Jurkat, Clone E6-1 (cell line): ENCODE results near the gene SHANK2. TPM values are rescaled to one million over a fixed set of nuclear protein-coding genes. Genes with fewer than 3 reads are reported as not detected.

Experiments
- DNase-seq: peaks from one replicate; pipeline ENCODE4 v3.0.0-alpha.2; 2011; ENCODE audit warnings: low read depth, low spot score
- H3K4me3 ChIP-seq: 2 replicates; pipeline ENCODE4 v1.5.1; 2011; ENCODE audit warnings: mild to moderate bottlenecking, low read length, control low read depth, moderate library complexity
- polyA plus RNA-seq: library from polyadenylated mRNA; unstranded; fragments of >200 nt; gene quantifications from one replicate; pipeline ENCODE4 v1.2.1, GENCODE V29; 2012; ENCODE audit warnings: missing spikeins; ENCODE audit not compliant: insufficient read length, insufficient read depth

Gene SHANK2
- not detected for polyA plus RNA-seq

DNA sequence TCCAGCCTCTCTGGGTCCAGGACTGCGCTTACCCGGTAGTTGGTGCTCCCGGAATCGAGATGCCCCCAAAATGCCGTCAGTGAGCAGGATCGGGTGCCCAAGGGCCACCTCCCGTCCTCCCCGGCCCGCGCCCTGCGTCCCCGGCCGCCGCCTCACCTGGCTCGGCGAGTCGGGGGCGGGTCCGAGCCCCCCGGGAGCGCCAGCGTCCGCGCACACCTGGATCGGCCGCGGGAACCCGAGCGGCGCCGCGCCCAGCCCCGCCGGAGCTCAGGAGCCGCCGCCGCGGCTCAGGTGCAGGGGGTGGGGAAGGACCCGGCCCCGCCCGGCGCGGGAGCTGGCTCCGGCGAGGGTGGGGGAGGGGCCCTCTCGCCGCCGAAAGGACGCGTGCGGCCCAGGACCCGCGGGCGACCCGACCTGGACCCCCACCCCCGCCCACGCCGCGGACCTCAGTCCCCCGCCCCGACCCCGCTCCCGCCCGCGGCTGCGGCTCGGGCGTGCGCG is at the start of gene SHANK2:
SHANK2 (minus strand) TSS at position 309 of the 501 bp plus-strand sequence. CDS start 105,251 bp downstream, outside the sequence.
- DNase-seq = no peak
- no peak within 1 kb of the TSS for H3K4me3 ChIP-seq

- H3K4me3 ChIP-seq = no peak overlapping the region
Observed at GRCh38 chr11:71301858-71302533, 49.6 kb upstream of the SHANK2 start.

DNA sequence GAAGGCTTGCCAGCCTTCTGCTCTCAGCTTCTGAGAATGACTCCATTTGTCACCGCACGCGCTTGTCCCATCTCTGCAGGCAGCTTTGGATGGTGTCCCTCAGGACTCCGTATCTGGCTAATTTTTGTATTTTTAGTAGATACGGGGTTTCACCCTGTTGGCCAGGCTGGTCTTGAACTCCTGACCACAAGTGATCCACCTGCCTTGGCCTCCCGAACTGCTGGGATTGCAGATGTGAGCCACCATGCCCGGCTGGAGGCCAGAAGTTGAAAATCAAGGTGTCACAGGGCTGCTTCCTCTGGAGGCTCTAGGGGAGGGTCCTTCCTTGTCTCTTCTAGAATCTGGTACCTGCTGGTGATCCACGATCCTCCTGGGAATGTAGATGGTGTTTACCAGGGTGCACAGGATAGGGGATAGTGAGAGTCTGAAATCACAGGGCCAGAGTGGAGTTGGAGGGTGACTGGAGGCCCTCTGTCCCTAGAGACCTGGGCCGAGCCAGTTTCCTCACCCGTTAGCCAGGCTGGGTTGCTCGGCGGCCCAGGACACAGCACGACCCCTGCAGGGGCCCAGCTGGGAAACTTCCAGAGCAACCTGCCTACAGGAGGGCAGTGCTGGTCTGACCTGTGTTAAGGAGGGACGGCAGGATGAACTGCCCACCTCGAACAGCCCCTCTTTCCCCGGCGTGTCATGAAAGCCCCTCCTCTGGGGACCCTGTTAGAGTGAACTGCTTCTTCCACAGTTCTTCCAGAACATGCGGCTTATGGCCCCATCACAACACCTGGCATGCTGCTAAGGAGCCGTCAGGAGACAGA is 48.9 kb upstream of the SHANK2 start:
- no peak overlapping the region for H3K4me3 ChIP-seq
- DNase-seq = no peak

More at GRCh38 chr11:71301858-71302533, 49.6 kb upstream of the SHANK2 start:
- no peak for DNase-seq

- no peak for DNase-seq
- no peak overlapping the region for H3K4me3 ChIP-seq
Observed at GRCh38 chr11:71300187-71300586, 47.8 kb upstream of the SHANK2 start.

DNA sequence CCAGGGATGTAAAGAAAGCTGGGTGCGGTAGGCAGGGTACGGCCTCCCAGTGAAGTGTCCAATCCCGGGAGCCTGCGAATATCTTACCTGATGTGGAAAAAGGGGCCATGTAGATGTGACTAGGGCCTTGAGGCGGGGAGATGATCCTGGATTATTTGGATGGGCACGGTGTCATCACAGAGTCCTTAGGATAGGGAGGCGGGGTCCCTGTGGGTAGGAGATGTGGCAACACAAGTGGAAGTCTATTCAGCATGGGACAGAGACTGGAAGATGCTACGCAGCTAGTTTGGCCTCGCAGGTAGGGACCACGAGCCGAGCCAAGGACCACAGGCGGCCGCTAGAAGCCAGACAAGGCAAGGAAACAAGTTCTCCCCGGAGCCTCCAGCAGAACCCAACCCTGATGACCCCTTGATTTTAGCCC is 46.4 kb upstream of the SHANK2 start:
- DNase-seq = no peak

GRCh38 chr11:71298016-71298550 is 45.7 kb upstream of the SHANK2 start:
- no peak overlapping the region for H3K4me3 ChIP-seq
- DNase-seq = no peak

More for the DNA sequence above, 46.4 kb upstream of the SHANK2 start:
- no peak overlapping the region for H3K4me3 ChIP-seq

DNA sequence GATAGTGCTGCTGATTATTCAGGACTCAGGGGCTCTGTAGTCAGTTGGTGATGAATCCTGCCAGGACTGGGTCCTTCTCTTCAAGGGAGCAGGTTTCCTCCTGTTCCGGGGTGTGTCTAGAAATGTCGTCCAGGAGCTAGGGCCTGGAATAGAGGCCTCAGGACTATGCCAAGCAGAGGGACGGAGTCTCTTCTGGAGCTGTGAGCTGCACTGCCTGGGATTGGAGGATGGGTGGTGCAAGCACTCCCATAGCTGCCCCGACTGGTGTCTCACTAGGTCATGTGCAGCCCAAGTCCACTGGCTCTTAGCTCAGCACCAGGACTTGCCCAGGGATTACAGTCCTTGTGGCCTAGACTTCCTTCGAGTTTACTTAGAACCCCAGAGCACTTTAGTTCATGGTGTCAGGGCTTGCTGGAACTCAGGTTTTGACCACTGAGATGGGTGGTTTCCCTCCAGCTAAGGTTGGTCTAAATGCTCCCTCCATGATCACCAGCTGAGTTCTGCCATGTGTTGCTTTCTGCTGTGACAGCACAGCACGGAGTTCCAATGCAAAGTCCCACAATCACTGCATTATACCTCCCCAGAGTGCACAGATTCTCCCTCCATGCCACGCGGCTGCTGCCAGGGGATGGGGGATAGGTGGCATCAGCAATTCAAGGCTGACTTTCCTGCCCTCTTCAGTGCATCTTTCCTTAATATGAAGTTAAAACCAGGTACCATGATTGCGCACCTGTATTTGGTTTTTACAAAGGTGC is 42.6 kb upstream of the SHANK2 start:
- no peak overlapping the region for H3K4me3 ChIP-seq
- no peak for DNase-seq

DNA sequence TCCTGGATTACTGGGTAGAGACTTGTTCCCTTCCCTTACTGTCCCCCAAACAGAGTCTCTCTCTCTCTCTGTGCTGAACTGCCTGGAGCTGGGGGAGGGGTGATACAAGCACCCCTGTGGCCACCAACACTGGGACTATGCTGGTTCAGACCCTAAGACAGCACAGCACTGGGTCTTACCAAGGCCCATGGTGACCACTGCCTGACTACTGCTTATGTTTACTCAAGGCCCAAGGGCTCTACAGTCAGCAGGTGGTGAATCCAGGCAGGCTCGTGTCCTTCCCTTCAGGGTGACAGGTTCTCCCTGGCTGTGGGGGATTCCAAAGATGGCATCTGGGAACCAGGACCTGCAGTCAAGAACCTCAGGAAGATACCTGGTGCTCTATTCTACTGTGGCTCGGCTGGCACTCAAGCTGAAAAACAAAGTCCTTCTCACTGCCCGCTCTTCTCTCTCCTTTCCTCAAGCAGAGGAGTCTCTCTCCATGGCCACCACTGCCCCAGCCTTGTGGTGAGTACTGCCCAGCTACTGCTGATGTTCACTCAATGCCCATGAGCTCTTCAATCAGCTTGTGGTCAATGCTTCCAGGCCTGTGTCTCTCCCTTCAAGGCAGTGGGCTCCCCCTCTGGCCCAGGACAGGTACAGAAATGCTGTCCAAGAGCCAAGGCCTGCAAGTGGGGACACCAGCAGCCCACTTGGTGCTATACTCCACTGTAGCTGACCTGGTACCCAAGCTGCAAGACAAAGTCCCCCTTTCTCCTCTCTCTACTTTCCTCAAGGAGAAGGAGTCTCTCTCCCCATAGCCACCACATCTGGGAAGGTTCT is 41.8 kb upstream of the SHANK2 start:
- no peak for DNase-seq
- H3K4me3 ChIP-seq = no peak overlapping the region

DNA sequence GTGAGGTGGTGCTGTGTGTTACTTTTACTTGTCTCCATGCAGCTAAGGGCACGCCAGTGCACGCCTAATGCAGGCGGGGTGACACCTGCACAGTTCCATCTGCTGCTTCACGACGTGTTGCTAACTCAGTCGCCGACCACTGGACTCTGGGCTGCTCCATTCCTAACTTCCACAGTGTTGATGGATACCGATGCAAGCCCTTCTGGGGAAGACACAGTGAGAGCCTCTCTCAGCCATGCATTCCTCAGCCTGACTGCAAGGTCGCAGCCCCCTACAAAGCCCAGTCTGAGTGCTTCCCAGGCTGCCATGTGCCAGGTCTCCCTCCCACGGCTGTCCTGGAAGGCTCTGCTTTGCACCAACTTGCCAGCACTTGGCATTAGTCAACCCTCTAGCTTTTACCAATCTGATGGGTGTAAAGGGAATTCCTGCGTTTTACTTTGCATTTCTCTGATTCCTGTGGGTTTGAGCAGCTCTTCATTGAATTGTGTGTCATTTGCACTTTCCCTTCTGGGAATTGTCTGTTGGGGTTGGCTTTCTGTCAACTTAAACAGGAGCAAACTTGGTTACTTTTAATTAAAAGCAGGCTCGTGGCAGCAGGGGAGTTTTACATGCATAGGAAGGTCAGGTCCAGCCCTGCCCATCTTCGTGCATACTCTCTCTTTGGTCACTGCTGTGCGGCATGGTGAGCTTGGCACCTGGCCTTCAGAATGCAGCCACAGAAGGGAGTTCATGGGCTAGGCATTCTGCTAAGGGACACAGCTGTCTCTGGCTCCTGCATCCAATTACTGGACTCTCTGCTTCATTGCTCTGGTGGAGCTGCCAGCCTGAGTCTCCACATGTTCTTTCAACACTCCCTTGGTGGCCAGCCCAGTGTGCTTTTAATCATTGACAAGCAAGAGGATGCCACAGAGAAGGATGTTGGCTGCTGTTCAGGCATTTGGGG is 34.6 kb upstream of the SHANK2 start:
- no peak overlapping the region for H3K4me3 ChIP-seq
- no peak for DNase-seq

GRCh38 chr11:71285111-71285510 is 32.7 kb upstream of the SHANK2 start:
- DNase-seq = no peak

DNA sequence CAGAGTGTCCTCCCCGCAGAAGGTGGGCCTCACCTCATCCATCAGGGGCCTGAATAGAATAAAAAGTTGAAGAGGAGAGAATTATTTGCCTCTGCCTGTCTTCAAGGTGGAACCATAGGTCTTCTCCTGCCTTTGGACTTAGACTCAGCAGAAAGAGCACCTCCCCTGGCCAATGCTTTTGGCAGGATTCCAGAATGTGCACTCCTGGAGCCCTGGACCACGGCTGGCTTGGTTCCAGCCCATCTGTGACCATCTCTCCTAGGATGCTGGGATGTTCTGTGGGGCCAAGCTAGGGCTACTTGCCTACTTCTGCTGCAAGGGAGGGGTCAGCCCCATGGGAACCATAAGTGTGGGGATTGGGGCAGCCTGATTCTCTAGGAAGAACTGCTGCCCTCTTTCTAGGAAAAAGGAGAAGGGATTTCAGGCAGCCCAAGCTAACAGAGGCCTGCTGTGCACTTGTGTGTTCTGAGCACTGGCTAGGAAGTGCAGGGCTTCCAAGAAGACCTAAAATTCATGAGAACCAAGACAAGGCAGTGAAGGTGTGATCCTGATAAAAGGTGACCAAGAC is 32.2 kb upstream of the SHANK2 start:
- DNase-seq = no peak
- no peak overlapping the region for H3K4me3 ChIP-seq

More at GRCh38 chr11:71285111-71285510, 32.7 kb upstream of the SHANK2 start:
- no peak overlapping the region for H3K4me3 ChIP-seq

DNA sequence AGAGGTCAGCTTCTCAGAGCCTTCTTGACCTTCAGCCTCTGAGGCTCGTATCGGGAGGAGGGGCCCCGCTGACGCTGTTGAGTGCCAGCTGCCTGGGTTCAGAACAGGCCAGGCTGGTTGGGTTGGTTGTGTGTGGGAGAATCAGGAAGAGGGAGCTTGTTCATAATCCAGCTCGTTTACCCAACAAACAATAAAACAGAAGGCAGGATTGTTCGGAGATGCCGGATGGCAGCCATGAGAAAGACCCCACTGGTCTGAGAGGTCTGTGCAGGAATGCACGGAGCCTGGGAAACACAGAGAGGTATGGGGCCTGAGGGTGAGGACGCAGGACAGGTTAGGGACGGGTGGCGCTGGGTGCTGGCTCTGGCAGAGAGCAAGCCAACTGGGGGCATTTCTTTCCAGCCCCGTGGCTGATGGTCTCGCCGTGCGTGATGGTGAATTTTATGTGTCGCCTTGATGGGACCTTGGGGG is 31.6 kb upstream of the SHANK2 start:
- DNase-seq = no peak
- H3K4me3 ChIP-seq = no peak overlapping the region

- DNase-seq = no peak
- H3K4me3 ChIP-seq = no peak overlapping the region
Observed at GRCh38 chr11:71282581-71283351, 30.4 kb upstream of the SHANK2 start.

DNA sequence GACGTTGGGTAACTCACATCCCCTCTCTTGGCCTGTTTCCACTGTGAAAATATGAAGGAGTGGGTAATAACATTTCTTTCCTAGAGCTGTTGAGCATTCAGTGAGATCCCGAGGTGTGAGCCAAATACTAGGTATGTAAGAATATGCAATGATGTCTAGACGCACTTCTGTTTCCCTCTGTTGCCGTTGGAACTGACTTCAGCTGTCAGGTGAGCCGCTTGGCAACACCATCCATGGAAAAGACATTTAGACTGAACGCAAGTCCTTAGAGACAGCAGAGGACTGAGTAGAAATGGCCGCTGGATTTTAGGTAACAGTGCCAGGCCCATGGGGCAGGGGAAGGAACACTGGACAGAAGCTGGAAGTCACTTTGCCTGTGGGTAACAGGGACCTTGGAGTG is 29.5 kb upstream of the SHANK2 start:
- DNase-seq = no peak
- no peak overlapping the region for H3K4me3 ChIP-seq

DNA sequence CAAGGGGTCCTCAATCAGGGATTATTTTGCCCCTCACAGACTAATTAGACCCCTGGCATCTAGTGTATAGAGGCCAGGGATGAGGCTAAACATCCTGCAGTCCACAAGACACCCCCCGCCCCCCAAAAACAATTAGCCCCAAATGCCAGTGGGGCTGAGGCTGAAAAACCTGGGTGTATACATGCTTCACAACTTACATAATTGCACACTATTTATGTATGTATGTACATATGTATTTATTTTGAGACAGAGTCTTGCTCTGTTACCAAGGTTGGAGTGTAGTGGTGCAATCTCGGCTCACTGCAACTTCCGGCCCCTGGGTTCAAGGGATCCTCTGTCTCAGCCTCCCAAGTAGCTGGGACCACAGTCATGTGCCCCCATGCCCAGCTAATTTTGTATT is 28.8 kb upstream of the SHANK2 start:
- H3K4me3 ChIP-seq = no peak overlapping the region

DNA sequence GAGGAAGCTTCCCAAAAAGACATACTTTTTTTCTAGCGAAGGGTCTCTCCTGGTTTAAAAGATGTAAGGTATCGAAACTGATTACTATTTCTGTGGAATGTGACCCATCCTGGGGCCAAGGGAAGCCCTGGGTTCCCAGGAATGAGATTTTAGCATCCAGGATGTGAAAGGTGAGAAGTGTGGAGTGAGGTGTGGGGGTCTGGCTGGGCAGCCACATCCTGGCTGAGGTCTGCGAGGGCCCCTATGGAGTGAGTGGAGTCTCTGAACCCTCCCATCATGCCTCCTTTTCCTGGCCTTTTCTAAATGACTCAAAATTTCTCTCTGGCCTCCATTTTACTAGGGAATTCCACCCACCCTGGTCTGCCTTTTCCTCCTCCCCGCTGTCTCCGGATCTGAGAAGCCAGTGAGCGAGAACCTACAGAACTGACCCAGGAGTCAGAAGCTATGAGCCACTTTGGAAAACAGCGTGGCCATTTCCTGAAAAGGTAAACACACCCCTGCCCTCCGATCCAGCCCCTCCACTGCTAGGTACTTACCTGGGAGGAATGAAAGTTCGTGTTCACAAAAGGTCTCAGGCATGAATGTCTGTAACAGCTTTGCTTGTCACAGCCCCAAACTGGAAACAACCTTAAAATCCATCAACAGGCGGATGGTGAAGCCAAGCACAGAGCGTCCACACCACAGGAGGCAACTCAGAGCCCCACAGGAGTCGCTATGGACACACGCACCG is 27.7 kb upstream of the SHANK2 start:
- no peak overlapping the region for H3K4me3 ChIP-seq
- no peak for DNase-seq

More for the DNA sequence above, 28.8 kb upstream of the SHANK2 start:
- DNase-seq = no peak
